HG03025 (cell line): ENCODE measurements around the gene RPL29.
"Not testable (repeated sequence)": the region's sequence is repeated elsewhere in the genome, so short reads cannot be mapped to it uniquely, and the experiment has no call there.

Experiments
- ATAC-seq: cut with Tn5 transposase; IDR thresholded peaks from one replicate; pipeline ENCODE4 v1.9.1; 2021; ENCODE audit warnings: mild to moderate bottlenecking, moderate library complexity; ENCODE audit not compliant: unreplicated experiment, low FRiP score

The RPL29 gene

GRCh38 chr3:51995346-51996163 lies at the start of gene RPL29:
Gene RPL29 (minus strand): TSS chr3:51995895. CDS start chr3:51995461, 434 bp downstream.
- ATAC-seq, result peak; percentile 73

GRCh38 chr3:52044869-52045619 lies 49.3 kb upstream of the RPL29 start:
- no peak for ATAC-seq

- ATAC-seq, result no peak
Observed at GRCh38 chr3:52043750-52044149, 48.1 kb upstream of the RPL29 start.

GRCh38 chr3:52043039-52043438 lies 47.3 kb upstream of the RPL29 start:
- ATAC-seq, result not testable (repeated sequence)

GRCh38 chr3:52041118-52041731 lies 45.5 kb upstream of the RPL29 start:
- ATAC-seq, result no peak

- no peak for ATAC-seq
Observed at GRCh38 chr3:52040600-52040999, 44.9 kb upstream of the RPL29 start.

GRCh38 chr3:52039846-52040245 lies 44.2 kb upstream of the RPL29 start:
- ATAC-seq, result no peak

GRCh38 chr3:52039426-52039825 lies 43.7 kb upstream of the RPL29 start:
- no peak for ATAC-seq

- no peak for ATAC-seq
Observed at GRCh38 chr3:52038227-52038626, 42.5 kb upstream of the RPL29 start.

GRCh38 chr3:52037291-52037690 lies 41.6 kb upstream of the RPL29 start:
- ATAC-seq, result no peak

GRCh38 chr3:52036829-52037228 lies 41.1 kb upstream of the RPL29 start:
- ATAC-seq, result no peak

GRCh38 chr3:52036222-52036694 lies 40.6 kb upstream of the RPL29 start:
- ATAC-seq, result no peak

- no peak for ATAC-seq
Observed at GRCh38 chr3:52034651-52035050, 39.0 kb upstream of the RPL29 start.

- ATAC-seq, result no peak
Observed at GRCh38 chr3:52034212-52034611, 38.5 kb upstream of the RPL29 start.

- ATAC-seq, result not testable (repeated sequence)
Observed at GRCh38 chr3:52033748-52034147, 38.1 kb upstream of the RPL29 start.

GRCh38 chr3:52032702-52033408 lies 37.2 kb upstream of the RPL29 start:
- no peak for ATAC-seq

GRCh38 chr3:52031896-52032295 lies 36.2 kb upstream of the RPL29 start:
- no peak for ATAC-seq

GRCh38 chr3:52030714-52031310 lies 35.1 kb upstream of the RPL29 start:
- no peak for ATAC-seq

- ATAC-seq, result no peak
Observed at GRCh38 chr3:52029535-52029934, 33.8 kb upstream of the RPL29 start.

GRCh38 chr3:52029053-52029452 lies 33.4 kb upstream of the RPL29 start:
- no peak for ATAC-seq
